ENCODE measurements around the gene GRIK5. TPM values are rescaled to one million over a fixed set of nuclear protein-coding genes. Genes with fewer than 3 reads are reported as not detected.

GRIK5 gene
- total RNA-seq, 1 experiment from 2014 or later: 0.61 TPM

DNA sequence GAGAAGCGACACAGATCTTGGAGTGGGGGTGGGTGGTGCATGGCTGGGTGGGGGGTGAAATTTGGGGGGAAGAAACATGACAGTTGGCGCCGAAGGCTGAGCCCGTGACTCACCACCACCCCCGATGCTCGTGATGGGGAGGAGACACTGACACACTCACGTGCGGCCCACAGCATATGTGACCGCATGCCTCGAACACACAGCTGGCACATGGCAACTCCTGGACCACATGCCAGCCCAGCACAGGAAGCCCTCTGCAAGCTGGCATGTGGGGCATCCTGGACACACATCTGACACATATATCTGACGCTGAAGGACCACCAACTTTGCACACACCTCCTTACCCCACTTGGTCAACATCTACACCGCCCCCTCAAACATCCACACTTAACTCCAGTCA, 1.2 kb upstream of the GRIK5 start:
- BruUV-seq (replicated peaks): no TSS peak
- Mint-ChIP-seq H3K4me3 (ENCODE audit: low read depth, unreplicated experiment) (no peak overlapping the region), H3K9me3 (ENCODE audit: low read depth, unreplicated experiment) (no peaks in the 10 kb centered on the region), H3K36me3 (ENCODE audit: insufficient read depth, unreplicated experiment) (peaks cover 15% of the 10 kb centered on the region), H3K4me1 (ENCODE audit: low read depth, unreplicated experiment) (peaks cover 11% of the 10 kb centered on the region), H3K27me3 (ENCODE audit: unreplicated experiment) (peaks cover 18% of the 10 kb centered on the region), H3K27ac (ENCODE audit: unreplicated experiment) (no peak overlapping the region)
- CTCF ChIA-PET: no interaction called here
- TF ChIP-seq, protein P1, sequence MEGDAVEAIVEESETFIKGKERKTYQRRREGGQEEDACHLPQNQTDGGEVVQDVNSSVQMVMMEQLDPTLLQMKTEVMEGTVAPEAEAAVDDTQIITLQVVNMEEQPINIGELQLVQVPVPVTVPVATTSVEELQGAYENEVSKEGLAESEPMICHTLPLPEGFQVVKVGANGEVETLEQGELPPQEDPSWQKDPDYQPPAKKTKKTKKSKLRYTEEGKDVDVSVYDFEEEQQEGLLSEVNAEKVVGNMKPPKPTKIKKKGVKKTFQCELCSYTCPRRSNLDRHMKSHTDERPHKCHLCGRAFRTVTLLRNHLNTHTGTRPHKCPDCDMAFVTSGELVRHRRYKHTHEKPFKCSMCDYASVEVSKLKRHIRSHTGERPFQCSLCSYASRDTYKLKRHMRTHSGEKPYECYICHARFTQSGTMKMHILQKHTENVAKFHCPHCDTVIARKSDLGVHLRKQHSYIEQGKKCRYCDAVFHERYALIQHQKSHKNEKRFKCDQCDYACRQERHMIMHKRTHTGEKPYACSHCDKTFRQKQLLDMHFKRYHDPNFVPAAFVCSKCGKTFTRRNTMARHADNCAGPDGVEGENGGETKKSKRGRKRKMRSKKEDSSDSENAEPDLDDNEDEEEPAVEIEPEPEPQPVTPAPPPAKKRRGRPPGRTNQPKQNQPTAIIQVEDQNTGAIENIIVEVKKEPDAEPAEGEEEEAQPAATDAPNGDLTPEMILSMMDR (IDR thresholded peaks at IDR 0.05; ENCODE audit: unreplicated experiment): no peak
- intact Hi-C loops (cut with micrococcal nuclease; ENCODE audit: unreplicated experiment): no loop called here
- no peak for DNase-seq

DNA sequence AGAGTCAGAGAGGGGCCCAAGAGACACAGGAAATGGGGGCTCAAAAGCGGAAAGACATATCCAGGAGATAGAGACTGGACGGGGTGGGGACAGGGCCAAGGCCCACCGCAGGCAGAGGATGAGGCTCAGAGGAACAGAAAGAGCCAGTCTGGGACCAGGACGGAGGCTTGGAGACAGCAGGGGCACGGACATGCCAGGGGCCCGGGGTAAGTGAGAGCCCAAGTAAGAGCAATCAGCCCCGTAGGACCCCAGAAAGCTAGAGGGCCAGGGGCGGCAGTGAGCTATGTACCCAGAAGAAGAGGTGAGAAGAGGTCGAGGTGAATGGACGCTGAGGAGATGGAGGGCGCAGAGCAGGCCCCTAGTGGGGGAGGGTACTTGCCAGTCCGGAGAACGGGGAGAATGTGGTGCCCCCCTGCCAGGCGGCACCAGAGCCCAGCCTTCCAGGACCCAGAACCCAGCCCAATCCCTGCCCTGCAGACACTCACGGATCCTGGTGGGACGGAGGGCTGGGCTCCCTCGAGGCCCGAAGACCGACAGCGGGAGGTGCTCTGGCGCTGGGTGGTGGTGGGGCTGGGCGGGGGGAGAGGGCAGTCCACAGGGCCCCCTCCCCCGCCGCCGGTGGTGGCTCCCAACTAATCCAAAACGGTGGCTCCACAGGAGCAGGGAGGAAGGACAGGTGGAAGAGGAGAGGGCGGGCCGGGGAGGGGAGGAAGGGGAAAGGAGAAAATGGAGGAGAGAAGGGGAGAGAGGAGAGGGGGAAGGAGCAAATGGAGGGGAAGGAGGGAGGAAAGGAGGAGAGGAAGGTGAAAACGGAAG, 1.0 kb downstream of the GRIK5 start:
- no TSS peak for BruUV-seq (replicated peaks)
- H3K36me3 Mint-ChIP-seq (ENCODE audit: insufficient read depth, unreplicated experiment): no peaks in the 10 kb centered on the region
- H3K27ac Mint-ChIP-seq (ENCODE audit: unreplicated experiment): no peak overlapping the region
- intact Hi-C loops (cut with micrococcal nuclease; ENCODE audit: unreplicated experiment): no loop called here
- H3K9me3 Mint-ChIP-seq (ENCODE audit: low read depth, unreplicated experiment): no peaks in the 10 kb centered on the region
- TF ChIP-seq, protein P1 (IDR thresholded peaks at IDR 0.05; ENCODE audit: unreplicated experiment): no peak
- no peak for DNase-seq
- H3K4me1 Mint-ChIP-seq (ENCODE audit: low read depth, unreplicated experiment): no peaks in the 10 kb centered on the region
- CTCF ChIA-PET: no interaction called here
- peaks cover 32% of the 10 kb centered on the region for H3K27me3 Mint-ChIP-seq (ENCODE audit: unreplicated experiment)
- no peak overlapping the region for H3K4me3 Mint-ChIP-seq (ENCODE audit: low read depth, unreplicated experiment)

DNA sequence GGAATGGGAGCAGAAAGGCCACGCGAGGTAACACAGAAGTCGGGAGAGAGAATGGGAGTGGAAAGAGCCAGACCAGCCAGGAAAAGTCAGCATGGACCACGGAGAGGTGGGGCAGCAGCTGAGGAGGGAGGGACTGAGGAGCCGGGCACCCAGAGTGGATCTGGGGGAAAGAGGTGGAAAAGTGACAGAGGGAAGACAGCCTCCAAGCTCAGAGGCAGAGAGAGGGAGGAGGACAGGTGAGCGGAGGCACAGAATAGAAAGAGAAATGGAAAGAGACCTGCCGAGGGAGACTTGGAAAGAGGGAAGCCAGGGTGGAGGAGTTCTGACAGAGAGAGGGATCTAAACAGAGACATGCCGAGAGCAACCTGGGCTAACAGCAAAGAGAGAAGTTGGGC, 1.6 kb downstream of the GRIK5 start:
- H3K4me3 Mint-ChIP-seq (ENCODE audit: low read depth, unreplicated experiment): no peak overlapping the region
- TF ChIP-seq, protein P1 (IDR thresholded peaks at IDR 0.05; ENCODE audit: unreplicated experiment): no peak
- no TSS peak for BruUV-seq (replicated peaks)
- H3K36me3 Mint-ChIP-seq (ENCODE audit: insufficient read depth, unreplicated experiment): no peaks in the 10 kb centered on the region
- H3K27ac Mint-ChIP-seq (ENCODE audit: unreplicated experiment): no peak overlapping the region
- intact Hi-C loops (cut with micrococcal nuclease; ENCODE audit: unreplicated experiment): no loop called here
- H3K9me3 Mint-ChIP-seq (ENCODE audit: low read depth, unreplicated experiment): no peaks in the 10 kb centered on the region
- H3K4me1 Mint-ChIP-seq (ENCODE audit: low read depth, unreplicated experiment): no peaks in the 10 kb centered on the region
- DNase-seq: no peak
- H3K27me3 Mint-ChIP-seq (ENCODE audit: unreplicated experiment): peaks cover 38% of the 10 kb centered on the region
- CTCF ChIA-PET: no interaction called here

DNA sequence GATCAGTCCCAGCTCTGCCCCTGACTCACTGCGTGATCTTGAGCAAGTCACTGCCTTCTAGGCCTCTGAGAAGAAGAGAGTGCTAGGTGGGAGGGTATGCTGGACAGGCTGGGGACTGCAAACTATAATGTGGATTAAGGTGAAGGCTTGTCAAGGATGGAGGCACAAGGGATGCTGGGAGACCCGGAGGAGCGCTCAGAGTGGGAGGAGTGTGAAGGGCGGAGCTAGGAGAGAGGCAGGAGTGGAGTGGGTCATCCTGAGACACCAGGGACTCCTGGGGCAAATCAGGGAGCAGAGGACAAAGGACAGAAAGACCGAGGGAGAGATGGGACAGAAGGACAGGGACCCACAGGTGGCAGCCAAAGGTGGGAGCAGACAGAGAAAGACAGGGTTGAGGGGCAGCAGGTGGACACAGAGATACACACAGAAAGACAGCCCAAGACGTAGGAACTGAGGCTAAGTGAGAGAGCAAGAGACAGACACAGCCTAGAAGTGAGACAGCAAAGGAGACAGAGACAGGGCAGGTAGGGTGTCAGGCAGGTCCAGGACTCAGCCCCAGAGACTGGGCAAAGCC, 2.6 kb downstream of the GRIK5 start:
- TF ChIP-seq, protein P1 (IDR thresholded peaks at IDR 0.05; ENCODE audit: unreplicated experiment): no peak
- CTCF ChIA-PET: no interaction called here
- H3K4me1 Mint-ChIP-seq (ENCODE audit: low read depth, unreplicated experiment): no peaks in the 10 kb centered on the region

More for the DNA sequence above, 2.6 kb downstream of the GRIK5 start:
- H3K4me3 Mint-ChIP-seq (ENCODE audit: low read depth, unreplicated experiment): no peak overlapping the region
- H3K36me3 Mint-ChIP-seq (ENCODE audit: insufficient read depth, unreplicated experiment): no peaks in the 10 kb centered on the region
- peaks cover 41% of the 10 kb centered on the region for H3K27me3 Mint-ChIP-seq (ENCODE audit: unreplicated experiment)
- intact Hi-C loops (cut with micrococcal nuclease; ENCODE audit: unreplicated experiment): no loop called here
- H3K9me3 Mint-ChIP-seq (ENCODE audit: low read depth, unreplicated experiment): no peaks in the 10 kb centered on the region
- no peak for DNase-seq
- H3K27ac Mint-ChIP-seq (ENCODE audit: unreplicated experiment): no peak overlapping the region
- no TSS peak for BruUV-seq (replicated peaks)
